NCI-H748 (cell line): Measurements from ENCODE around the gene LRRC37A2.
"Not testable (repeated sequence)": the region's sequence is repeated elsewhere in the genome, so short reads cannot be mapped to it uniquely, and the experiment has no call there.

ENCODE experiments used
- DNase-seq: peaks from one replicate; lab custom pipeline; 2025; ENCODE audit not compliant: unreplicated experiment; lab: John Stamatoyannopoulos, UW

LRRC37A2 gene

DNA sequence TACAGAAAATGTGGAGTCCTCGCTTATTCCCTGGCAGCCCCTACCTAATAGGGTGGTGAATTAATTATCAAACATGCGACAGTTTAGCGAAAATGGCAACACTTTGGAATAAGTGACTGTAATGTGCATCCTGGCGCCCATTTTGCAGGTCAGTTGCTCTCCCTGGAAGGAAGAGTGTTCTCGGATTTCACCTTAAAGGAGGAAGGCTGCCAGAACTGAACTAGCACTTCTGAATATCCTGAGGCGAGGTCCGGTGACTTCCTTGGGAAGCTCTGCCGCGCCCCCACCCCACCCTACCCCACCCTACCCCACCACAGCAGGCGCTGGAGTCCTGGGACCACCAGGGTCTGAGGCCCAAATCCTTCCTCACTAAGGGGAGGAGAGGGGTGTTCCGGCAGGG lies at the start of gene LRRC37A2:
TSS of gene LRRC37A2 (plus strand) at position 301 of the 400 bp plus-strand sequence. CDS start 245 bp downstream, outside the sequence.
- not testable (repeated sequence) for DNase-seq

DNA sequence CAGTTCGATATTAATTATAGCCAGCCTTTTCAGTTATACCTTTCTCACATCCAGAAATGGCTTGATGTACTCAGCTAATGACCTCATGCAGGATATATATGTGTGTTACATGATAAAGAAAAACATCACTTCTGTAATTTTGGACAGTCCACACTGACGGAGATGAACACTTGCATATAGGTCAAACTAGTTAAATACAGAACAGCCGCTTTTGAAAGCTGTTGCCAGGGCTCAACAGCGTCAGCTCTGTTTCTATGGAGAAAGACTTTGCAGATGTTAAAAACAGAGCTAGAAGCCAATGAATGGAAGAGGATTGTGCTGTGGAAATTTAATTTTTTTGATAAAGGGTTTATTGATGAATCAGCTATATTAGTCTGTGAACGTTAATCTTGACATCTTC lies 44.6 kb upstream of the LRRC37A2 start:
- not testable (repeated sequence) for DNase-seq

GRCh38 chr17:46474489-46474888 lies 37.8 kb upstream of the LRRC37A2 start:
- DNase-seq, result not testable (repeated sequence)

- DNase-seq, result not testable (repeated sequence)
These were observed 36.7 kb upstream of the LRRC37A2 start for GRCh38 chr17:46475583-46475982.

GRCh38 chr17:46478823-46479222 lies 33.4 kb upstream of the LRRC37A2 start:
- not testable (repeated sequence) for DNase-seq

DNA sequence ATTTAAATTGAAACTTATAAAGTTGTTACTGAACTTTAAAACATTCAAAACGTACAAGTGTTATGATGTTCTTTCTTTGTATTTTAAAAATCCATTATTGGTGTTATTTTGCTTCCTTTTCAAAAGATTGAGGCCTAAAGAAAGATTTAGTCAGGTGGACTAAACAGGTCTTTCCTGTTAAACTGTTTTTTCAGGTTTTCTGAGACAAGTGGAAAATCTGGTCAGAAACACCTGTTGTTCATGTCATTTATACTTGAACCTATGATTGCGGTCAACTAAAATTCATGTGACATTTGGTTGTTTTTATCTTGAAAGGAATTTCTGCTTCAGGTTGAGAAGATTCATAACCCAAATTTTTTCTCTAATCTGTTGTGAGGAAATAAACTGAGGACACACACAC lies 31.0 kb upstream of the LRRC37A2 start:
- DNase-seq, result not testable (repeated sequence)

DNA sequence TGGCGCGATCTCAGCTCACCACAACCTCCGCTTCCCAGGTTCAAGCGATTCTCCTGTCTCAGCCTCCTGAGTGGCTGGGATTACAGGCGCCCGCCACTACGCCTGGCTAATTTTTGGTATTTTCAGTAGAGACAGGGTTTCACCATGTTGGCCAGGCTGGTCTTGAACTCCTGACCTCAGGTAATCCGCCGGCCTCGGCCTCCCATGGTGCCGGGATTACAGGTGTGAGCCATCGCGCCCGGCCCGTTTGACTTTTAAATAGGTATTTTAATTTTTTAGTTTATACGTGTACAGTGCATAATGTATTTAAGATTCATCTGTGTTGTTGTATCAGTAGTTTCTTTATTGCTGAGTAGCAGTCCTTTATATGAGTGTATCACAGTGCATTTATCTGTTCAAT lies 20.2 kb upstream of the LRRC37A2 start:
- not testable (repeated sequence) for DNase-seq

GRCh38 chr17:46499437-46500139 lies 12.7 kb upstream of the LRRC37A2 start:
- not testable (repeated sequence) for DNase-seq

DNA sequence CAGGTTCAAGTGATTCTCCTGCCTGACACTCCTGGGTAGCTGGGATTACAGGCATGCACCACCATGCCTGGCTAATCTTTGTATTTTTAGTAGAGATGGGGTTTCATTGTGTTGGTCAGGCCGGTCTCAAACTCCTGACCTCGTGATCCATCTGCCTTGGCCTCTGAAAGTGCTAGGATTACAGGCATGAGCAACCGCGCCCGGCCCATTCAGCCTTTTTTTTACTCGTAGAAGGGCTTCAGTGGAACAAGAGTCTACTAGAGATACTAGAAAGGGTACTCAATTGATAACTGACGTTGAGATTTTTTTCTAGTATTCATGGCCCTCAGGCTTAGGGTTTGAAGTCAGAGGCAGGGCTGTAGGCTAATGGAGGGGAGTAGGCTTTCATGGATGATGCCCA lies 6.4 kb upstream of the LRRC37A2 start:
- not testable (repeated sequence) for DNase-seq

GRCh38 chr17:46534716-46535115 lies 22.4 kb downstream of the LRRC37A2 start:
- not testable (repeated sequence) for DNase-seq

DNA sequence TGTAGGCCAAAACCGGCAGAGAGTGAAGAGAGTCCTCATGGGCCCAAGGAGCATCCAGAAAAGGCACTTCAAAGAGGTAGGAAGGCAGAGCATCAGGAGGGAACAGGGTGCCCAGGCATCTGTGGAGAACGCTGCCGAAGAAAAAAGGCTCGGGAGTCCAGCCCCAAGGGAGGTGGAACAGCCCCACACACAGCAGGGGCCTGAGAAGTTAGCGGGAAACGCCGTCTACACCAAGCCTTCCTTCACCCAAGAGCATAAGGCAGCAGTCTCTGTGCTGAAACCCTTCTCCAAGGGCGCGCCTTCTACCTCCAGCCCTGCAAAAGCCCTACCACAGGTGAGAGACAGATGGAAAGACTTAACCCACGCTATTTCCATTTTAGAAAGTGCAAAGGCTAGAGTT lies 36.3 kb downstream of the LRRC37A2 start:
- DNase-seq, result not testable (repeated sequence)

GRCh38 chr17:46559155-46559554 lies 46.9 kb downstream of the LRRC37A2 start:
- not testable (repeated sequence) for DNase-seq

GRCh38 chr17:46560048-46560447 lies 47.8 kb downstream of the LRRC37A2 start:
- DNase-seq, result not testable (repeated sequence)

GRCh38 chr17:46566284-46566683 lies 54.0 kb downstream of the LRRC37A2 start:
- not testable (repeated sequence) for DNase-seq

GRCh38 chr17:46566980-46567379 lies 54.7 kb downstream of the LRRC37A2 start:
- not testable (repeated sequence) for DNase-seq

DNA sequence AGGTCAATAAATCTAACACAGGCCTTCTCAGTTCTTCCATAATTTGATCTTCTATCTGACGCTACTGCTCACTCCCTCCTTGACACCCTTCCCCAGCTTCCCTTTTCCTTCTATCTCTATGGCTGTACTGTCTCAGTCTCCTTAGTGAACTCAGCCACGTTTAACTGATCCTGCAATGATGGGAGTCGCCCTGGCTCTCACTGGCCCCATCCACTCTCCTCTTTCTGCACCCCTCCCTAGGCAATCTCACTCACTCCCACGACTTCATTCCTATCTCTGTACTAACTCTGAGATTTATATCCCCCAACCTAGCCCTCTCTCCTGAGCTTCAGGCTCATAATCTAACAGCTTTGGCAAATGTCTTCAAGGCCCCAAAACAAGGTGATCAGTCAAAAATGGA lies 59.5 kb downstream of the LRRC37A2 start:
- not testable (repeated sequence) for DNase-seq

GRCh38 chr17:46579083-46580075 lies 67.1 kb downstream of the LRRC37A2 start, which contains the start of gene ARL17A:
Gene ARL17A, minus strand, starts transcription at chr17:46579691. Its CDS starts 3,369 bp downstream, at chr17:46576322.
- DNase-seq, result not testable (repeated sequence)

DNA sequence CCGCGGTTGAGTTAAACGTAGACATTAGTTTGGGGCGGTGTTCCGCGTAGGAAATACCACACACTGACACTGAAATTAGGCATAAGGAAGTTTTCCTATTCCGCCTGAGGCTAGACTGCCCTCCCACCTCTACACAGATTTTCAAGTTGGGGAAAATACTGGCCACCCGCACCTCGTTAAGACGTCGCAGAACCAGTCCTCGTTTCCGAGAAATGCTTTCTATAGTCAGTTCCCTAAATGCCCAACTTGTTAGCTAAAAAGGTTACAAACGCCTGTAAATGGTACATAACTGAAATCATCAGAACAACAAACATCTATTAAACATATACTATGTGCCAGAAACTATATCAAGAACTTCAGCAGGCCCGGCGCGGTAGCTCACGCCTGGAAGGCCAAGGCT lies 67.8 kb downstream of the LRRC37A2 start:
- not testable (repeated sequence) for DNase-seq

DNA sequence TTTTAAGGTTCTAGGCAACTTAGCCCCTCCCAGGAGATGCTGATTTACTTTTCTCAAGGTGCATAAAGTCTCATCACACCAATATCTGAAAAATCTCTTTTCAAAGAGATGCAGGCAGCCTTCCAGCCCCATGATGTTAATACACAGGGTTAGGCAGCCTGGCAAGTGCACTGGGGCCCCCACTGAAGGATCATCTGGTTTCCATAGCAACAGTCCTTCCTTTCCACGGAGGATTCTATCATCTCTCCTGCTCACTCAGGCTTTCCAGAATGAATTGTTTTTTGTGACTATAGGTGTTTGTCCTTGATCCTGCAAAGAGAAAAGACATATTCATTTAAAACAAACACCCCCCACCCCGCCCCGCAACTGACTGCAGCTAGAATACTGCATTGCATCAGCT lies 73.2 kb downstream of the LRRC37A2 start:
- not testable (repeated sequence) for DNase-seq

DNA sequence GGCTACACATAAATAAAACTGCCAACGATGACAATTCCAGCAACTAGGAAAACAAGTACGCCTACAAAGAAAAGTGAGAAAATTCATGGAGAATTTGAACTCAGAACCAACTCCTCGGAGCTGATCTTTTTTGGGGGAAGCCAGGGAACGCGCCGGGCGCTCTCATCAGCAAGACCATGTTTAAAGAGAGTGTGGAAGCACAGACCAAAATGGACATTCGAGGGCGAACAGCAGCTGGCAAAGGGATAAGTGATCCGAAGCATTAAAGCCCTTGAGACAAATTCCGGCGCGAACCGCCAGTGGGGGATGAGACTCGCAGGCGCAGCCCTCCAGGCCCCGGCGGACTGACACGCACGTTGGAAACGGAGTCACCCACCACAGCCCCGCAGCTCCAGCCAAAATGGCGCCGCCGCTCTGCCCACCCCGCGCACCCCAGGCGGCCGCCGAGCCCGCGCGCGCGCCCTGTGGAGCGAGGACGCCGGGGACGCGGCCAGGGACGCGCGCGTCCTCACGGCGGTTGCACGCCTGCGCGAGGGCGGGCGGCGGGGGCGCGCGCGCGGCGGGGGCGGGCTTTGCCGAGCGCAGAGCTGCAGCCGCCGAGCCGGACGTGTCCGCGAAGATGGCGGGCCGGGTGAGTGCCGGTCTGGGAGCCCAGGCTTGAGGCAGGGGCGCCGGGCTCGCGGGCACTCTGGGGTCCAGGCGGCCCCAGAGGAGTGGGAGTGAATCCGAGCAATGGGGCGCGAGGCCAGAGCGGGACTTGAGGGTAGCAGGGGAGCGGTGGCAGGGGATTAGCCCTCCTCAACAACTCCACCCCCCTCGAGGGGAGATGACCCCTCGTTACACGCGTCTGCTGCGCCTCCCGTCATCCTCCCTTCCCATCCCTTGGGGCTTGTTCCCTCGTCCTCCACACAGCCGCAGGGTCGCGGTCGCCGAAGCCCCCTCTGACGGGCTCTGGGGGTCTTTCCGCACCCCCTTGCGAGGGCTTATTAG lies 78.2 kb downstream of the LRRC37A2 start, which contains the start of gene NSF:
TSS of gene NSF (plus strand) at position 513 of the 990 bp plus-strand sequence. CDS start at position 620, 107 bp downstream.
- not testable (repeated sequence) for DNase-seq
